Tibial nerve (tissue), 4 donors: ENCODE results near the gene SCAMP4. TPM values are rescaled to one million over a fixed set of nuclear protein-coding genes. Genes with fewer than 3 reads are reported as not detected.
A peak's percentile ranks its signal among the peaks of the same experiment; 100 is the strongest.

Experiments
- DNase-seq, 2 donors: peaks; one replicate each; pipeline ENCODE4 v3.0.0-alpha.2; 2019; ENCODE audit warnings: low spot score in 2 of 2
- H3K27ac ChIP-seq, 4 donors: fragments of 200-600 bp; sonication (generic) in 3 of 4; one replicate each; pipeline ENCODE4 v1.5.1; 2017 to 2019; ENCODE audit warnings: mild to moderate bottlenecking in 1 of 4
- H3K27me3 ChIP-seq, 2 donors: fragments of 200-600 bp; sonication (generic) in 1 of 2; one replicate each; pipeline versions ENCODE4 v1.5.1 to v1.6.0; 2017 to 2019
- H3K36me3 ChIP-seq, 3 donors: fragments of 200-600 bp; sonication (generic); one replicate each; pipeline ENCODE4 v1.5.1; 2018 to 2019
- H3K4me1 ChIP-seq, 4 donors: fragments of 200-600 bp; sonication (generic) in 3 of 4; one replicate each; pipeline ENCODE4 v1.5.1; 2017 to 2019
- H3K4me3 ChIP-seq, 4 donors: fragments of 200-600 bp; sonication (generic) in 3 of 4; one replicate each; pipeline ENCODE4 v1.5.1; 2017 to 2019; ENCODE audit warnings: mild to moderate bottlenecking in 1 of 4, moderate library complexity in 1 of 4
- H3K9me3 ChIP-seq, 4 donors: fragments of 200-600 bp; sonication (generic) in 3 of 4; one replicate each; pipeline ENCODE4 v1.5.1; 2017 to 2019
- EP300 ChIP-seq, 2 donors: sonication (generic); formaldehyde crosslinking; IDR thresholded peaks; one replicate each; pipeline ENCODE4 v1.6.1; 2017; ENCODE audit warnings: antibody characterized with exemption in 2 of 2, mild to moderate bottlenecking in 1 of 2
- POLR2A ChIP-seq, 2 donors: fragments of 450-650 bp; IDR thresholded peaks; one replicate each; pipeline ENCODE4 v1.6.1; 2017; ENCODE audit warnings: antibody characterized with exemption in 2 of 2, mild to moderate bottlenecking in 2 of 2, moderate library complexity in 2 of 2
- WGBS, 2 donors: methylation state at CpG; one replicate each; pipeline ENCODE4 v1.1.5; 2018; 5-methylcytosine and 5-hydroxymethylcytosine counted together
- total RNA-seq, 4 donors: library from RNA; depleted of rRNA; stranded (reverse); fragments of >200 nt; gene quantifications; one replicate each; pipeline ENCODE4 v1.1.0, GENCODE V29; 2016
- TF ChIP-seq, protein P1 (sequence below), 5 experiments: fragments of 200-600 bp in 3 of 5; fragments of 450-650 bp in 2 of 5; sonication (generic) in 3 of 5; IDR thresholded peaks; one replicate each; pipeline ENCODE4 v1.5.1; 2016 to 2019; ENCODE audit warnings: antibody characterized with exemption in 5 of 5, mild to moderate bottlenecking in 3 of 5, moderate library complexity in 2 of 5

Gene SCAMP4
- total RNA-seq, 4 donors from 2014 or later, result 34.7 to 65.7 (median 56.2) TPM

GRCh38 chr19:1933942-1934341, 28.7 kb downstream of the SCAMP4 start:
- peaks cover 0 to 16% (median 8%) of the 10 kb centered on the region in 4 donors for H3K4me1 ChIP-seq
- WGBS, 2 donors, result 88 to 90% methylated on average over 8 of the region's 8 CpGs
- TF ChIP-seq EP300 (IDR thresholded peaks at IDR 0.05) (no peak), POLR2A (IDR thresholded peaks at IDR 0.05) (no peak)
- TF ChIP-seq, protein P1, sequence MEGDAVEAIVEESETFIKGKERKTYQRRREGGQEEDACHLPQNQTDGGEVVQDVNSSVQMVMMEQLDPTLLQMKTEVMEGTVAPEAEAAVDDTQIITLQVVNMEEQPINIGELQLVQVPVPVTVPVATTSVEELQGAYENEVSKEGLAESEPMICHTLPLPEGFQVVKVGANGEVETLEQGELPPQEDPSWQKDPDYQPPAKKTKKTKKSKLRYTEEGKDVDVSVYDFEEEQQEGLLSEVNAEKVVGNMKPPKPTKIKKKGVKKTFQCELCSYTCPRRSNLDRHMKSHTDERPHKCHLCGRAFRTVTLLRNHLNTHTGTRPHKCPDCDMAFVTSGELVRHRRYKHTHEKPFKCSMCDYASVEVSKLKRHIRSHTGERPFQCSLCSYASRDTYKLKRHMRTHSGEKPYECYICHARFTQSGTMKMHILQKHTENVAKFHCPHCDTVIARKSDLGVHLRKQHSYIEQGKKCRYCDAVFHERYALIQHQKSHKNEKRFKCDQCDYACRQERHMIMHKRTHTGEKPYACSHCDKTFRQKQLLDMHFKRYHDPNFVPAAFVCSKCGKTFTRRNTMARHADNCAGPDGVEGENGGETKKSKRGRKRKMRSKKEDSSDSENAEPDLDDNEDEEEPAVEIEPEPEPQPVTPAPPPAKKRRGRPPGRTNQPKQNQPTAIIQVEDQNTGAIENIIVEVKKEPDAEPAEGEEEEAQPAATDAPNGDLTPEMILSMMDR (IDR thresholded peaks at IDR 0.05), result no peak

GRCh38 chr19:1935484-1936208, 30.4 kb downstream of the SCAMP4 start:
- peak overlapping the region in 2 of 4 donors; percentile 41 to 46 for H3K27ac ChIP-seq
- WGBS, 2 donors, result 45 to 65% methylated on average over 11 of the region's 11 CpGs

More at GRCh38 chr19:1933942-1934341, 28.7 kb downstream of the SCAMP4 start:
- no peaks in the 10 kb centered on the region for H3K27me3 ChIP-seq
- no peaks in the 10 kb centered on the region for H3K9me3 ChIP-seq
- H3K36me3 ChIP-seq, result no peaks in the 10 kb centered on the region
- DNase-seq, result no peak
- no peak overlapping the region for H3K4me3 ChIP-seq
- no peak overlapping the region for H3K27ac ChIP-seq

GRCh38 chr19:1936430-1936829, 31.2 kb downstream of the SCAMP4 start:
- H3K36me3 ChIP-seq, result no peaks in the 10 kb centered on the region
- H3K4me1 ChIP-seq, result peaks cover 3 to 13% (median 10%) of the 10 kb centered on the region in 4 donors
- H3K4me3 ChIP-seq, result no peak overlapping the region
- DNase-seq, result no peak
- TF ChIP-seq EP300 (IDR thresholded peaks at IDR 0.05) (no peak), POLR2A (IDR thresholded peaks at IDR 0.05) (no peak)
- TF ChIP-seq, protein P1 (IDR thresholded peaks at IDR 0.05), result no peak
- H3K9me3 ChIP-seq, result no peaks in the 10 kb centered on the region
- peak overlapping the region in 2 of 4 donors; percentile 41 to 46 for H3K27ac ChIP-seq
- H3K27me3 ChIP-seq, result no peaks in the 10 kb centered on the region
- WGBS, 2 donors, result 89% methylated on average over 3 of the region's 3 CpGs

More at GRCh38 chr19:1935484-1936208, 30.4 kb downstream of the SCAMP4 start:
- Histone ChIP-seq H3K4me1 (peaks cover 3 to 13% (median 10%) of the 10 kb centered on the region in 4 donors), H3K36me3 (no peaks in the 10 kb centered on the region), H3K4me3 (no peak overlapping the region), H3K27me3 (no peaks in the 10 kb centered on the region), H3K9me3 (no peaks in the 10 kb centered on the region)
- no peak for DNase-seq
- TF ChIP-seq EP300 (IDR thresholded peaks at IDR 0.05), result no peak
- no peak for TF ChIP-seq POLR2A (IDR thresholded peaks at IDR 0.05)
- TF ChIP-seq, protein P1 (IDR thresholded peaks at IDR 0.05), result no peak

DNA sequence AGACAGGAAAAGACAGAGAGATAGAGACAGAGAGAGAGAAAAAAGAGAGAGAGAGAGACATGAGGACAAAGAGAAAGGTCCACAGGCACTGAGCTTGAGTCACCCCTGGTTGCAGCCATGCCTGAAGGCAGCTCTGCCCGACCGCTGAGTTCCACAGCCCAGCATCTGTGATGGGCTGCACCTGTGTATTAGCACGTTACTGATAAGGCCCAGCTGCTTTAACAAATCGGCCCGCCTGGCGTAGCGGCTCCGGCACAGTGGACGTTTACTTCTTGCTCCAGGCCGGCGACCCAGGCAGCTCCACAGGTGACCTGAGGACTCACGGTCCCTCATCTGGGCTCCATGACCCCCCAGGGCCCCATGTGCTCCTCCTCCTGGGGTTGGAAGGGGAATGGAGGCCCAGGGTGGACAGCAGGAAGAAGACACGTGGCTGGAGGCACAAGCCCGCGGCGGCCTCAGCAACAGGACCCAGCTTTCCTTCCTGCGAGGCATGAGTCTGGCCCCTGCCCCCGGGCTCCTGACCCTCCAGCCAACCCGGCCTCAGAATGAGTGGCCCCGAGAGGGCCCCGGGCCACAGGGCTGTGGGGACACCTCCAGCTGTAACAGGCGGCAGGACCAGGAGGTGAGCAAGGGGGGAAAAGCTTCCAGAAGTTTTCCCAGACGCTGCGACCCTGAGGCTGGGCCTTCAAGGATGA, 31.9 kb downstream of the SCAMP4 start:
- Histone ChIP-seq H3K9me3 (no peaks in the 10 kb centered on the region), H3K27ac (no peak overlapping the region), H3K27me3 (no peaks in the 10 kb centered on the region), H3K36me3 (no peaks in the 10 kb centered on the region), H3K4me1 (peaks cover 3 to 13% (median 10%) of the 10 kb centered on the region in 4 donors), H3K4me3 (no peak overlapping the region)
- 82 to 87% methylated on average over 19 to 24 of the region's 24 CpGs for WGBS, 2 donors
- no peak for DNase-seq
- TF ChIP-seq EP300 (IDR thresholded peaks at IDR 0.05) (no peak), POLR2A (IDR thresholded peaks at IDR 0.05) (no peak)
- TF ChIP-seq, protein P1 (IDR thresholded peaks at IDR 0.05), result no peak

DNA sequence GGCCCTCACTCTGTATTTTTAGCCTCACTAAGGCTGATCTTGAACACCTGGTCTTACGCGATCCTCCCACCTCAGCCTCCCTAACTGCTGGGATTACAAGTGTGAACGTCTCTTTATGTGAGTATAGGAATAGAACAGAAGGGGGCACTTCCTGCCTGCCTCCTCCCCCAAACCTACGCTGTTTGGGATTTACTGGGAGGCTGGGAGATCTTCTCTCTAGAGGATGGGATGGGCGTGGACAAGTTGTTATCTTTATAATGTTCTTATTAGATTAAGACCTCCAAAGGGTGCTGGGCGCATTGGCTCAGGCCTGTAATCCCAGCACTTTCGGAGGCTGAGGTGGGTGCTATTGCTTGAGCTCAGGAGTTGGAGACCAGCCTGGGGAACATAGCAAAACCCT, 32.9 kb downstream of the SCAMP4 start:
- no peak overlapping the region for H3K27ac ChIP-seq
- no peak for TF ChIP-seq POLR2A (IDR thresholded peaks at IDR 0.05)
- TF ChIP-seq EP300 (IDR thresholded peaks at IDR 0.05), result no peak
- TF ChIP-seq, protein P1 (IDR thresholded peaks at IDR 0.05), result no peak
- 66 to 78% methylated on average over 7 of the region's 7 CpGs for WGBS, 2 donors

More for the DNA sequence above, 32.9 kb downstream of the SCAMP4 start:
- H3K36me3 ChIP-seq, result no peaks in the 10 kb centered on the region
- H3K4me1 ChIP-seq, result peaks cover 3 to 21% (median 20%) of the 10 kb centered on the region in 4 donors
- no peaks in the 10 kb centered on the region for H3K9me3 ChIP-seq
- no peaks in the 10 kb centered on the region for H3K27me3 ChIP-seq
- no peak for DNase-seq
- H3K4me3 ChIP-seq, result no peak overlapping the region
